GM12865 (cell line): Measurements from ENCODE around the gene FSTL4.

Source experiments
- DNase-seq: peaks from one replicate; pipeline ENCODE4 v3.0.0; 2010; ENCODE audit warnings: low read depth
- H3K4me3 ChIP-seq: 2 replicates; pipeline ENCODE4 v1.5.1; 2011; ENCODE audit warnings: mild to moderate bottlenecking, low read depth, low read length, control low read depth
- CTCF ChIP-seq: IDR thresholded peaks from 2 replicates; pipeline ENCODE4 v1.5.1; 2011; ENCODE audit warnings: low read length, control low read depth, low read depth, inconsistent platforms; ENCODE audit not compliant: insufficient read depth; ENCODE audit errors: missing control alignments

FSTL4 gene

GRCh38 chr5:133523961-133524586 is 88.3 kb downstream of the FSTL4 start:
- no peak for TF ChIP-seq CTCF
- DNase-seq, result no peak

GRCh38 chr5:133523013-133523658 is 89.2 kb downstream of the FSTL4 start:
- no peak for TF ChIP-seq CTCF
- no peak for DNase-seq
- H3K4me3 ChIP-seq, result no peak overlapping the region

More at GRCh38 chr5:133523961-133524586, 88.3 kb downstream of the FSTL4 start:
- H3K4me3 ChIP-seq, result no peak overlapping the region

- TF ChIP-seq CTCF, result no peak
- H3K4me3 ChIP-seq, result no peak overlapping the region
- DNase-seq, result no peak
Measured at GRCh38 chr5:133521801-133522200, 90.5 kb downstream of the FSTL4 start.

GRCh38 chr5:133520991-133521706 is 91.2 kb downstream of the FSTL4 start:
- TF ChIP-seq CTCF, result no peak

GRCh38 chr5:133520062-133520461 is 92.3 kb downstream of the FSTL4 start:
- no peak overlapping the region for H3K4me3 ChIP-seq
- TF ChIP-seq CTCF, result no peak
- DNase-seq, result no peak

More at GRCh38 chr5:133520991-133521706, 91.2 kb downstream of the FSTL4 start:
- no peak overlapping the region for H3K4me3 ChIP-seq
- no peak for DNase-seq

GRCh38 chr5:133519191-133519590 is 93.2 kb downstream of the FSTL4 start:
- no peak for TF ChIP-seq CTCF
- no peak overlapping the region for H3K4me3 ChIP-seq
- DNase-seq, result no peak
